SU-DHL-6 (cell line): ENCODE results near the gene DOCK8.
A peak's percentile ranks its signal among the peaks of the same experiment; 100 is the strongest.

Experiments
- H2AFZ ChIP-seq: fragments of 200-600 bp; sonication (generic); 2 replicates; pipeline ENCODE4 v1.6.1; 2014; ENCODE audit warnings: low read depth, mild to moderate bottlenecking, moderate library complexity, mixed read lengths, antibody characterized with exemption, low read length; ENCODE audit not compliant: severe bottlenecking
- H3F3A ChIP-seq: fragments of 200-600 bp; shearing (Covaris generic); 2 replicates; pipeline ENCODE4 v1.6.0; 2016; ENCODE audit warnings: antibody characterized with exemption, mild to moderate bottlenecking; ENCODE audit not compliant: insufficient read depth
- H3K27ac ChIP-seq: fragments of 200-600 bp; sonication (generic); 2 replicates; pipeline ENCODE4 v1.5.1; 2016; ENCODE audit warnings: low read depth, mild to moderate bottlenecking, low read length, moderate library complexity, mixed read lengths
- H3K27me3 ChIP-seq: fragments of 200-600 bp; sonication (generic), shearing (Covaris generic); 2 replicates; pipeline ENCODE4 v1.6.0; 2014; ENCODE audit warnings: mild to moderate bottlenecking, low read length
- H3K36me3 ChIP-seq: fragments of 200-600 bp; sonication (generic); 2 replicates; pipeline ENCODE4 v1.6.1; 2014; ENCODE audit warnings: mild to moderate bottlenecking, low read length, mixed read lengths
- H3K4me2 ChIP-seq: fragments of 300-600, 200-600 bp; shearing (Covaris generic), sonication (generic); 2 replicates; pipeline ENCODE4 v1.6.0; 2014; ENCODE audit warnings: low read length, low read depth, mild to moderate bottlenecking; ENCODE audit not compliant: poor library complexity, severe bottlenecking
- H3K4me3 ChIP-seq: fragments of 200-600 bp; sonication (generic); 2 replicates; pipeline ENCODE4 v1.5.1; 2014; ENCODE audit warnings: antibody characterized with exemption, low read length, mild to moderate bottlenecking, mixed read lengths; ENCODE audit not compliant: insufficient read depth, poor library complexity, severe bottlenecking
- H3K79me2 ChIP-seq: fragments of 200-600 bp; sonication (generic); 2 replicates; pipeline ENCODE4 v1.6.1; 2014; ENCODE audit warnings: mild to moderate bottlenecking, low read length, moderate library complexity; ENCODE audit not compliant: insufficient read depth
- H3K9ac ChIP-seq: fragments of 200-600 bp; sonication (generic); 2 replicates; pipeline ENCODE4 v1.7.0; 2014; ENCODE audit warnings: mild to moderate bottlenecking, low read length
- H3K9me2 ChIP-seq: fragments of 200-600 bp; sonication (generic); replicated peaks from 2 replicates; pipeline ENCODE4 v1.6.1; 2014; ENCODE audit warnings: low read length; ENCODE audit not compliant: insufficient read depth
- H3K9me3 ChIP-seq: fragments of 200-600 bp; sonication (generic); 2 replicates; pipeline ENCODE4 v1.6.1; 2014; ENCODE audit warnings: low read length, mixed read lengths; ENCODE audit not compliant: insufficient read depth
- H4K20me1 ChIP-seq: fragments of 200-600 bp; sonication (generic); 2 replicates; pipeline ENCODE4 v1.6.1; 2014; ENCODE audit warnings: low read depth, mild to moderate bottlenecking, antibody characterized with exemption, low read length, moderate library complexity, mixed read lengths
- EZH2phosphoT487 ChIP-seq: fragments of 200-600 bp; sonication (generic), shearing (Covaris generic); conservative IDR thresholded peaks from 2 replicates; pipeline ENCODE4 v1.6.1; 2018; ENCODE audit warnings: mild to moderate bottlenecking, antibody characterized with exemption, low read length, moderate library complexity, mixed read lengths
- TF ChIP-seq, protein P1 (sequence below): fragments of 200-600 bp; sonication (generic); IDR thresholded peaks from one replicate; pipeline ENCODE4 v1.5.1; 2017; ENCODE audit warnings: antibody characterized with exemption, mild to moderate bottlenecking, low read length, moderate library complexity; ENCODE audit not compliant: insufficient read depth, poor library complexity, severe bottlenecking

DOCK8 gene

GRCh38 chr9:505741-506059, 291.0 kb downstream of the DOCK8 start:
- peak overlapping the region; percentile 78 for H3K4me2 ChIP-seq
- TF ChIP-seq, protein P1, sequence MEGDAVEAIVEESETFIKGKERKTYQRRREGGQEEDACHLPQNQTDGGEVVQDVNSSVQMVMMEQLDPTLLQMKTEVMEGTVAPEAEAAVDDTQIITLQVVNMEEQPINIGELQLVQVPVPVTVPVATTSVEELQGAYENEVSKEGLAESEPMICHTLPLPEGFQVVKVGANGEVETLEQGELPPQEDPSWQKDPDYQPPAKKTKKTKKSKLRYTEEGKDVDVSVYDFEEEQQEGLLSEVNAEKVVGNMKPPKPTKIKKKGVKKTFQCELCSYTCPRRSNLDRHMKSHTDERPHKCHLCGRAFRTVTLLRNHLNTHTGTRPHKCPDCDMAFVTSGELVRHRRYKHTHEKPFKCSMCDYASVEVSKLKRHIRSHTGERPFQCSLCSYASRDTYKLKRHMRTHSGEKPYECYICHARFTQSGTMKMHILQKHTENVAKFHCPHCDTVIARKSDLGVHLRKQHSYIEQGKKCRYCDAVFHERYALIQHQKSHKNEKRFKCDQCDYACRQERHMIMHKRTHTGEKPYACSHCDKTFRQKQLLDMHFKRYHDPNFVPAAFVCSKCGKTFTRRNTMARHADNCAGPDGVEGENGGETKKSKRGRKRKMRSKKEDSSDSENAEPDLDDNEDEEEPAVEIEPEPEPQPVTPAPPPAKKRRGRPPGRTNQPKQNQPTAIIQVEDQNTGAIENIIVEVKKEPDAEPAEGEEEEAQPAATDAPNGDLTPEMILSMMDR = no peak
- H3K79me2 ChIP-seq = peaks cover 73% of the 10 kb centered on the region
- no peaks in the 10 kb centered on the region for H3K27me3 ChIP-seq
- H3F3A ChIP-seq = peaks cover 25% of the 10 kb centered on the region; the same call in 1 of the 2 replicates
- peak overlapping the region; percentile 60 for H3K4me3 ChIP-seq
- H3K36me3 ChIP-seq = peaks cover 10% of the 10 kb centered on the region; the same call in 1 of the 2 replicates
- no peak overlapping the region for H2AFZ ChIP-seq
- no peaks in the 10 kb centered on the region for H3K9me2 ChIP-seq
- H3K9me3 ChIP-seq = no peaks in the 10 kb centered on the region
- peaks cover 5% of the 10 kb centered on the region; the same call in 1 of the 2 replicates for H4K20me1 ChIP-seq
- peak overlapping the region; percentile 68 for H3K9ac ChIP-seq
- peak overlapping the region; percentile 86 for H3K27ac ChIP-seq

GRCh38 chr9:506281-506680, 291.6 kb downstream of the DOCK8 start:
- no peak overlapping the region for H2AFZ ChIP-seq
- H3K4me3 ChIP-seq = peak overlapping the region; percentile 60
- H3K4me2 ChIP-seq = peak overlapping the region; percentile 78
- H3K27ac ChIP-seq = peak overlapping the region; percentile 86; the same call in 1 of the 2 replicates
- peak overlapping the region; percentile 68 for H3K9ac ChIP-seq
- peaks cover 19% of the 10 kb centered on the region; the same call in 1 of the 2 replicates for H3F3A ChIP-seq
- TF ChIP-seq EZH2phosphoT487 = no peak
- TF ChIP-seq, protein P1 = no peak
- H3K36me3 ChIP-seq = peaks cover 10% of the 10 kb centered on the region; the same call in 1 of the 2 replicates
- H3K9me2 ChIP-seq = no peaks in the 10 kb centered on the region
- no peaks in the 10 kb centered on the region for H3K27me3 ChIP-seq
- peaks cover 10% of the 10 kb centered on the region; the same call in 1 of the 2 replicates for H4K20me1 ChIP-seq
- H3K9me3 ChIP-seq = no peaks in the 10 kb centered on the region
- H3K79me2 ChIP-seq = peaks cover 79% of the 10 kb centered on the region

GRCh38 chr9:511861-512260, 297.2 kb downstream of the DOCK8 start:
- Histone ChIP-seq H4K20me1 (peaks cover 44% of the 10 kb centered on the region; the same call in 1 of the 2 replicates), H3K9ac (no peak overlapping the region), H3K27me3 (no peaks in the 10 kb centered on the region), H3K36me3 (peaks cover 10% of the 10 kb centered on the region; the same call in 1 of the 2 replicates), H3F3A (peaks cover 5% of the 10 kb centered on the region; the same call in 1 of the 2 replicates), H3K9me3 (no peaks in the 10 kb centered on the region), H3K4me2 (no peak overlapping the region), H3K4me3 (no peak overlapping the region), H2AFZ (no peak overlapping the region), H3K27ac (0 out of 2 replicates have a peak overlapping the region, but pooled peaks have one; percentile 3), H3K9me2 (no peaks in the 10 kb centered on the region), H3K79me2 (peaks cover 99% of the 10 kb centered on the region)
- TF ChIP-seq, protein P1 = no peak
- TF ChIP-seq EZH2phosphoT487 = no peak
